Stimulated activated CD4-positive, alpha-beta T cell treated with anti-CD3 and anti-CD28 coated beads, Interleukin-4, amount 100 ng/mL, for 1 hour (primary cell): ENCODE data around the gene SLC35F2.
"Not testable (repeated sequence)": the region's sequence is repeated elsewhere in the genome, so short reads cannot be mapped to it uniquely, and the experiment has no call there.

Experiments used
- DNase-seq: peaks from one replicate; pipeline ENCODE4 v3.0.0-alpha.2; 2020

The SLC35F2 gene, protein sequence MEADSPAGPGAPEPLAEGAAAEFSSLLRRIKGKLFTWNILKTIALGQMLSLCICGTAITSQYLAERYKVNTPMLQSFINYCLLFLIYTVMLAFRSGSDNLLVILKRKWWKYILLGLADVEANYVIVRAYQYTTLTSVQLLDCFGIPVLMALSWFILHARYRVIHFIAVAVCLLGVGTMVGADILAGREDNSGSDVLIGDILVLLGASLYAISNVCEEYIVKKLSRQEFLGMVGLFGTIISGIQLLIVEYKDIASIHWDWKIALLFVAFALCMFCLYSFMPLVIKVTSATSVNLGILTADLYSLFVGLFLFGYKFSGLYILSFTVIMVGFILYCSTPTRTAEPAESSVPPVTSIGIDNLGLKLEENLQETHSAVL

DNA sequence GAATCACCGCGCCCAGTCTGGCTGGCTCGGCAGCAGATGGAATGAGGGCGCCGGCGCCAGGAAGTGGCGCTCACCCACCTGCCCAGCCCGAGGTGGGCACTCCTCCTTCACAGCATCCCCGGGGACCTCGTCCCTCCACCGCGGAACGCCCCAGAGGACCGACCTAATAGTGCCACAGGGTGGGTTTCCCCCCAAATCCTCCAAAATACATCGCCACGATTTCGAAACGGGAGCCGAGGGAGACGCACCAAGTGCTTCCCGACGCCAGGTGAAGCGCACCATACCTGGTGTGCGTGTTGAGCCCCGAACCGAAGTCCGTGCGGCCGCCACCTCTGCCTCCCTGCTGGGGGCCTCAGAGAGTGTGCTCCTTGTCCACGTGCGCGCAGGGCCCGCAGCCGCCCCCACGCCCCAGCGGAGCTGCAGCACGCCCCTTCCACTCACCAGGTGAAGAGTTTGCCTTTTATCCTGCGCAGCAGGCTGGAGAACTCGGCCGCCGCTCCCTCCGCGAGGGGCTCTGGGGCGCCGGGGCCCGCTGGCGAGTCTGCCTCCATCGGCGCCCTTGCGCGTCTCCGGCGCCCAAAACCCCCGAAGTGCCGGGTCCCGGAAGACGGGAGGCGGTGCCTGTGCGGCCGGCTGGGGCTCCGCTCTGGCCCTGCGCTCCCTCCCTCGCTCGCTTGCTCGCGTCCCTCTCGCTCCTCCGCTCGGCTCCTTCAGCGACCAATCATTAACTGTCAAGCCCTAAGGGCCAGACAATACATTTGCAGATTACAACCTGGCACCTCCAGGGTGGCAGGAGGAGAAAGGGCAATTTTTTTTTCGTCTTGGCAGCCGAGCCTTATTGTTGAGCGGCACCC is at the start of gene SLC35F2:
TSS of gene SLC35F2 (minus strand) at position 571 of the 854 bp plus-strand sequence. CDS start at position 551, 20 bp downstream.
- DNase-seq: peak; percentile 73

DNA sequence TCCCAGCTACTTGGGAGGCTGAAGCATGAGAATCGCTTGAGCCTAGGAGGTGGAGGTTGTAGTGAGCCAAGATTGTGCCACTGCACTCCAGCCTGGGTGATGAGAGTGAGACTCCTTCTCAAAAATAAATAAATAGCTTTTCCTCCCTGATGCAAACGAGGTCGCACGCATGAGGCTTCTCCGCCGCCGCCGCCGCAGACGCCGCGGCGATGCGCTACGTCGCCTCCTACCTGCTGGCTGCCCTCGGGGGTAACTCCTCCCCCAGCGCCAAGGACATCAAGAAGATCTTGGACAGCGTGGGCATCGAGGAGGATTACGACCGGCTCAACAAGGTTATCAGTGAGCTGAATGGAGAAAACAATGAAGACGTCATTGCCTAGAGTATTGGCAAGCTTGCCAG is 49.6 kb upstream of the SLC35F2 start:
- no peak for DNase-seq

DNA sequence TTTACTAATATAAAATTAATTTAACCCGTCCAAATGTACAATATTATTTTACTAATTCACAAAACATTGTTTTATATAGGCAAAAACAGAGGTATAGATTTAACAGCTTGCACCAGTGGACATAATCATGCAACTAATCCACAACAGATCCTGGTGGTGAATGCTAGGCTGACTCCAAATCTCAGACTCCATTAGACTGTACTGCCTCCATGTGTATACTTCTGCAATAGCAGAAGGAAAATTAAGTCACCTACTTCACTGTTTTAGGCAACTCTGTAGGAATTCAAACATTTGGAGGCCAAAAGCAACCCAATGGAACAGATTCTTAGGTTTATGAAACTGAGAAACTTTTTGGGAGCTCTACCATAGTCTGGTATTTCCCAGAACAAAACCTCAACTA is 39.7 kb upstream of the SLC35F2 start:
- DNase-seq: no peak

DNA sequence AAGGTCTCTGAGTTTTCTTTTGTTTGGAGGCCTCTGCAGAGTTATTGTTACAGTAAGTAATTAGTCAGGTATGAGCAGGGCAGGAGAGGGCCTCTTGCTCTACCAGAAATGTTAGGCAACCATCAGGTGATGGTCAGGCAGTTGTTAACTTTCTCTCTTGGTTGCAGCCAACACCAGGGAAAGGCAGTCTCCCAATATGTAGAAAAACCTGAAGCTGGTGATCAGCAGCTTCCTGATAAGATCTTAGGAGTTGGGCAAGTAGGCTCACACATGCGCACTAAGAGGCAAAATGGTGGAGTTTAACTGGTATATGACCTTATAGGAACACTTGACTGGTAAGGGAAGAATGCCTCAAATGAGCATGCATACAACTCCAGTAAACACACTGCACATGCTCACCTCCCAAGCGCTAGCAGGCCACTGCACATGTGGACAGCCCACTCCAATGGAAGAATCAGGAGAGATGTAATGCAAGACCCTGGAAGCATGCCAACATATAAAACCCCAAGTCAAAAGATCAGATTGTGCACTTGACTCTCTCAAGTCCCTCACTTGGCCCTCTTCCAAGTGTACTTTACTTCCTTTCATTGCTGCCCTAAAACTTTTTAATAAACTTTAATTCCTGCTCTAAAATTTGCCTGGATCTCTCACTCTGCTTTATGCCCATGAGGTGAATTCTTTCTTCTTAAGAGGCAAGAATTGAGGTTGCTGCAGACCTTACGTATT is 23.7 kb upstream of the SLC35F2 start:
- DNase-seq: no peak

DNA sequence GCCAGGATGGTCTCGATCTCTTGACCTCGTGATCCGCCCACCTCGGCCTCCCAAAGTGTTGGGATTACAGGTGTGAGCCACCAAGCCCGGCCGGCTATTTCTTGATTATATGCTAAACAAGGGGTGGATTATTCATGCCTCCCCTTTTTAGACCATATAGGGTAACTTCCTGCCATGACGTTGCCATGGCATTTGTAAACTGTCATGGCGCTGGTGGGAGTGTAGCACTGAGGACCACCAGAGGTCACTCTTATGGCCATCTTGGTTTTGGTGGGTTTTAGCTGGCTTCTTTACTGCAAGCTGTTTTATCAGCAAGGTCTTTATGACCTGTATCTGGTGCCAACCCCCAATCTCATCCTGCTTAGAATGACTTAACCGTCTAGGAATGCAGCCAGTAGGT is 22.9 kb upstream of the SLC35F2 start:
- not testable (repeated sequence) for DNase-seq

DNA sequence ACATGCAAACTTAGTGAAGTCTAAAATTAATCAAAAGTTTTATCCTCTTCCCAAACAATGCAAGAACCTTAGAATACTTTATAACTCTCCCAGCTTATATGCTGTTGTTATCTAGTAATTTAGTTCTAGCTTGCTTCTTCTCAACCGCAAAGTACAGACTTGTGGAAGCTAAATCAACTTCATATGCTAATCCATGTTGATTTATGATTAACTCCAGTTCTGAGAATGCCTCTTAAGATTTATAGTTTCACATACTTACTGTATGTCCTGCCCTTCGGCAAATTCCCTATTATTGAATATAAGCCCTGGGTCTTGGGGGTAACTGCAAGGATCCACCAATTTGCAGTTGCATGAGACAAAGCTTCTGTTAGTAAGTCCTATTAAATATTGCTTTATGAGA is 17.6 kb upstream of the SLC35F2 start:
- no peak for DNase-seq

DNA sequence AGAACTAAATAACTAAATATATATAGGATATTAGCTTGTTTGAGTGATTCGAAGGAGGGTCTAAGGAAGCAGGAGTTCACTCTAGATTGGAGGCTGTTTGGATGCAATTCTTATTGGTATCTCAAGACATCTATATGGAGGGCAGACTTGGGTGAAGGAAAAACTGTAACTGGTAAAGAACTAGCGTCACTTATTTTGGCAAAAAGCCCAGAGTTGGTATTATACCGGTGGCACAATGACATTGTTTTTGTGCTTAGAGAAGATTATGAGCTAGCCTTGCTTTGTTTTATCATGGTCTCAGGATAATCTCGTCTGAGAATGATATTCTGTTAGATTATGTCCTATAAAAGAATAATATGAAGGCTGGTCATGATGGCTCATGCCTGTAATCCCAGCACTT is 6.0 kb upstream of the SLC35F2 start:
- DNase-seq: no peak

DNA sequence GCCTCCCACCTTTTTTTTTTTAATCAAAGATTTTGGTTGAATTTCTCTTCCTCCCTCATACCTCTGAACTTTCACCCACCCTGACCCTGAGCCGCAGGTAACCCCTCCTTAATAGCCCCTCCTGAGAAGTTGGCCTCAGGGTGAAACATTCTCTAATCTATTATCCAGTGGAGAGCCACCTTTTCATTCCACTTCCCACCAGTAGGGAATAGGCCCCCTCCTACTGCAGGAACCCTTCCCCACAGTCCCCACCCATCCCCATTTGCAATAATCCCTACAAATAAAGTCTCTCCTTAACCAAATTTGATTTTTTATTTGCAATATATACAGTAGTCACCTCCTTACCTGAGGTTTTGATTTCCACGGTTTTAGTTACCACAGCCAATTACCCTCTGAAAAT is 2.1 kb upstream of the SLC35F2 start:
- no peak for DNase-seq

DNA sequence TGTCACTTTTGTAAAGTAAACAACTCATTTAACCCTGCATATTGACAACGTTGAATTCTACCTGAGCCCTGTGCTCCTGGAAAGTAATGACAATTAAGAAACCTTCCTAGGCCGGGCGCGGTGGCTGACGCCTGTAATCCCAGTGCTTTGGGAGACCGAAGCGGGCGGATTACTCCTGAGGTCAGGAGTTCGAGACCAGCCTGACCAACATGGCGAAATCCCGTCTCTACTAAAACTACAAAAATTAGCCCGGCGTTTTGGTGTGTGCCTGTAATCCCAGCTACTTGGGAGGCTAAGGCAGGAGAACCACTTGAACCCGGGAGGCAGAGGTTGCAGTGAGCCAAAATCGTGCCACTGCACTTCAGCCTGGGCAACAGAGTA is 1.6 kb upstream of the SLC35F2 start:
- not testable (repeated sequence) for DNase-seq

DNA sequence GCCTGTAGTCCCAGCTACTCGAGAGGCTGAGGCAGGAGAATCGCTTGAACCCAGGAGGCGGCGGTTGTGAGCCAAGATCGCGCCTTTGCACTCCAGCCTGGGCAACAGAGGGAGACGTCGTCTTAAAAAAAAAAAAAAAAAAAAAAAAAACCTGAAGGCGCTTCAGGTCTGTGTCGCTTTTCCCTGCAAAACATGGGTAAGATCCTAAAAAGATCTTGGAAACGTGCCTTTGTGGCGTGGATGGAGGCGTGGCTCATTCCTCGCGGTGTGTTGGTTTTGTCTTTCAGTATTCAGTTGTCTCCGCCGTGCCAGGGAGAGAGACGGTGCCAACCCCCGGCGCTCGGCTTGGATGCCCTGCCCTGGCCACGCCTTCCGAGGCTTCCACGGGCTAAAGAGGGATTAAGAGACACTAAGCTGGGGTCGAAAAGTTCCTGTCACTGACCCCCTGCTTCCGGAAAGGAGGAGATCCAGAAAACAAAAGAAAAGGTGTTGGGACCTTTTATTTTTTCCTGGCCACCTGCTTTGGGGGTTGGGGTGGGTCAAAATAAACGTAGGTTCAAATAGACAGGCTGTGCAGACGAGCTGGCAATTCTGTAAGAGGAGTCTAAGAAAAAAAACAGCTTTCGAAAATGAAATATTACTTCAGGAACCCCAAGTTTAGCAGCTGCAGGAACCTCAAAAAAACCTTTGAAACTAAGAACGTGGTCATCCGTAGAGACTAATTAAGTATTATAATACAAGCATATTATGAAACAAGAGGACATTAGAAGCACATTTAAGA is 1.1 kb upstream of the SLC35F2 start:
- DNase-seq: peak; percentile 34

DNA sequence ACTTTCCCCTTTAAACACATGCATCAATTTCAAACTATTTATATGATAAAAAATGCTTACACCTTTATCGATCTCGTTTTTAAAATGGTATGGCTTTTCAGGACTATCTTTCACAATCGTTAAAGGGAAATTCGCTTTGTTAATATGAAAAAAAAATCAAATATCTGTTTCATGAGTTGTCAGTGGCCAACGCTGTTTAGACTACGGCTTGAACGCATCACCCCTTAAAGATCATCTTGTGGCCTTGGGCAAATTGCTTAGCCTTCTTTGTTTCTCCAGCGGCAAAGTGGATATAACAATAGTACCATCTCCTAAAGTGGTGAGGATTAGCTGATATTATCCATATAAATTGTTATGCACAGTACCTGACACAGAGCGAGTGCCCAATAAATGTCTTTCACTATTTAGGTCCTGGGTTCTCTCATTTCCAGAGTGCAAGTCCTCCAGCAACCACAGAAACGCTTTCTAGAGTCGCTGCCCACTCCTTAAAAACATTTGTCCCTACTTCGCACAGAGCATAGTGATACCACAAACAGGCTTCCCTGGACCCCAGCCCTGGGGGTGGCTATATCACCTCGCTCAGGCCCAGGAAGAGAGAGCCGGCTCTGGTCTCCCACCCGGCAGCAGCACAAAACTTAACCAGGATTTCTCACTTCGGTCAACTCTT is 904 bp downstream of the SLC35F2 start:
- no peak for DNase-seq

DNA sequence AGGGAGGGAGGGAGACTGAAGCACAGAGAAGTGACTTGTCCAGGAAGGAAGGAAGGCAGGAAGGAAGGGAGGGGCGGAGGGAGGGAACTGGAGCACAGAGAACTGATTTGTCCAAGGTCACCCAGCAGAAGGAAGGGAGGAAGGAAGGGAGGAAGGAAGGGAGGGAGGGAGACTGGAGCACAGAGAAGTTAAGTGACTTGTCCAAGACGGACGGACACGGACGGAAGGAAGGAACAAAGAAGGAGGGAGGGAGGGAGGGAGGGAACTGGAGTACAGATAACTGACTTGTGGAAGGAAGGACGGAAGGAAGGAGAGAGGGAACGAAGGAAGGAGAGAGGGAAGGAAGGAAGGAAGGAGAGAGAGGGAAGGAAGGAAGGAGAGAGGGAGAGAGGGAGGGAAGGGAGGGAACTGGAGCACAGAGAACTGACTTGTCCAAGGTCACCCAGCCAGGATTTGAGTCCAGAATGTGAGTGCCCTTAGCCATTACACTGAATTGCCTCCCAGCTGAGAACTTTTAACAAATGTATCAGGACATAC is 1.5 kb downstream of the SLC35F2 start:
- no peak for DNase-seq

DNA sequence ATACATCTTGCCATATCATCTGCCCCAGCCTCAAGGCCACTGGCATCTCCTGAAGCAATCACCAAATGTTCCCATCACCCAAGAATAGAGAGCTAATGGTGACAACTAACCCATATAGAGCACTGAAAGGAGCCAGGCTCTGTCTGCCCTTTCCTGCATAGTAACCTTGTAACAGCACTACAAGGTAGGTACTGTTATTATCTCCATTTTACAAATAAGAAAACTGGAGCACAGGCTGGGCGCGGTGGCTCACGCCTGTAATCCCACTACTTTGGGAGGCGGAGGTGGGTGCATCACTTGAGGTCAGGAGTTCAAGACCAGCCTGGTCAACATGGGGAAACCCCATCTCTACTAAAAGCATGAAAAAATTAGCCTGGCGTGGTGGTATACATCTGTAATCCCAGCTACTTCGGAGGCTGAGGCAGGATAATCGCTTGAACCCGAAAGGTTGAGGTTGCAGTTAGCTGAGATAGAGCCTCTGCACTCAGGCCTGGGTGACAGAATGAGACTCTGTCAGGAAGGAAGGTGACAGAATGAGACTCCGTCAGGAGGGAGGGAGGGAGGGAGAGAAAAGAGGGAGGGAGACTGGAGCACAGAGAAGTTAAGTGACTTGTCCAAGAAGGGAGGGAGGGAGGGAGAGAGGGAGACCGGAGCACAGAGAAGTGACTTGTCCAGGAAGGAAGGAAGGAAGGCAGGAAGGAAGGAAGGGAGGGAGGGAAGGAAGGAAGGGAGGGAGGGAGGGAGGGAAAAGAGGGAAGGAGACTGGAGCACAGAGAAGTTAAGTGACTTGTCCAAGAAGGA is 2.2 kb downstream of the SLC35F2 start:
- no peak for DNase-seq

DNA sequence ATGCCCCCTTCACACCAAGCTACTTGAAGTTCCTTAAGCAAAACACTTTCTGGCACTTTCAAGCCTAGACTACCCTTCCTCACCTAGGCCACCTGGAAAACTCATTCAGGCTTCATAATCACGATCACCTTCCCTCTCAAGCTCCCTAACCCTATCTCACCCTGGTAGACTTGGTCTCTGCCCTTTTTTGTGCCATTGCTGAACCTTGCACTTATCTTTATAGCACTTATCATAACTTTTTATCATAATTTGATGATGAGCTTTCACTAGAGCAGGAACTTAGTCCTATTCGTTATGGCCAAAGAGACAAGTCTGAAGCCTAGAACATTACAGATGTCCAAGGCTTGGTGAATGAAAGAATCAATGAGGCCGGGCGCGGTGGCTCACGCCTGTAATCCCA is 5.5 kb downstream of the SLC35F2 start:
- no peak for DNase-seq

DNA sequence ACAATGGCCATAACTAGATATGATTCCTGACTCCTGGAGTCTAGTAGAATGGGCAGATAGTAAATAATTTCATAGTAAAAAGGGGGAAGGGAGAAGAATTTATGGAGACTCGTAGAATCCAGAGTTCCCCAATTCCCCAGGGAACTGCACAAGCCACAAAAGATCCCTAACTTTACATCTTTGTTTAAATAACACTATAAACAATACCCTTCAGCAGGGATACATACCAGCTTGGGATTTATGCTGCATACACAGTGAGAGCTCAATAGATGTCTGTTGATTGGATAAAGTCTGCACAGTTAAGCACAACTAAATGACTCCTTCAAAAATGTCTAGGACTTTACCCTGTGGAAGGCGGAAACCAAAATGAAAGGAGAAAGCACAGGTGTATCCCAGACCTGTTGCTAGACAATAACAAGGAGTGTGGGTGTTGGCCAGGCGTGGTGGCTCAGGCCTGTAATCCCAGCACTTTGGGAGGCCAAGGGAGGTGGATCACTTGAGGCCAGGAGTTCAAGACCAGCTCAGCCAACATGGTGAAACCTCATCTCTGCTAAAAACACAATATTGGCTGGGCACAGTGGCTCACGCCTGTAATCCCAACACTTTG is 6.8 kb downstream of the SLC35F2 start:
- no peak for DNase-seq

DNA sequence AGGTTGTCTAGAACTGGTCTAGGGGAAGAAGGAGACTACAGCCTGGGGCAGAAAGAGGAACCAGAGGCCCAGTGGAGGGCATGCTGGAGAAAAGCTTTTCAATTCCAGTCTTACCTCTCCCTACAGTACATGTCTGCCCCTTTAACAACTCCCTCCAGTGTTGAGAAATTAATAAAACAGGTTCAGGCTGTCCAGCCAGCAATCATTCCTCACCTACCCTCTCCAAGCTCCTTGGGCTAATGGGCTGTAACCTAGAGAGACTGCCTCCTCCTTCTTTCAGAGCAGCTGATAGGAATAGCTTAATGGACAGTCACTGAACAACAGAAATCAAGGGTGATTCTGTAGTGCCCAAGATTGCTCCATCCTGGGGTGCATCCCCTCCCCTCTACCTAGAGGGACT is 8.8 kb downstream of the SLC35F2 start:
- DNase-seq: no peak

DNA sequence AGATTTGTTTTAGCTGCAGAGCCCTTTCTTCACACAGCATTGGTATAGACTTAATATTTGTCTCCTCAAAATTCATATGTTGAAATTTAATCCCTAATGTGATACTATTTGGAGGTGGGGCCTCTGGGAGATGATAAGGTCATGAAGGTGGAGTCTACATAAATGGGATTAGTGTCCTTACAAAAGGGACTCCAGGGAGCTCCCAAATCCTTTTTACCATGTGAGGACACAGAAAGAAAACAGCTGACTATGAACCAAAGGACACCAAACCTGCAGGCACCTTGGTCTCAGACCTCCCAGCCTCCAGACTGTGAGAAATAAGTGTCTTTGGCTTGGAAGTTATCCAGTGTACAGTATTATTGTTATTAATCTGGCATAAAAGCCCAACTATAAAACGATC is 10.2 kb downstream of the SLC35F2 start:
- no peak for DNase-seq

DNA sequence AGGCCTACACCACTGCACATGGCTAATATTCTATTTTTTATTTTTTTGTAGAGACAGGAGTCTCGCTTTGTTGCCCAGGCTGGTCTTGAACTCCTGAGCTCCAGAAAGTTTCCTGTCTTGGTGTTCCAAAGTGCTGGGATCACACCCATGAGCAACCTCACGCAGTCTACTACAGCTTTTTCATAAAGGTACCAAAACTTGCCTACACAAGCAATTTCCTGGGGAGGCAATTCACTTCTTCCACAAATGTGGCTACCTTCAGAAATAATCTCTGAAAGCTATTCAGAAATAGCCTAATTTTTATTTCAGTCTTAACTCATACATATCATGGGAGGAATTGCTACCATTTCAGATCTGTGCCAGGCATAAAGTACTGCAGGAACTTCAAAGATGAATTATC is 11.4 kb downstream of the SLC35F2 start:
- no peak for DNase-seq

DNA sequence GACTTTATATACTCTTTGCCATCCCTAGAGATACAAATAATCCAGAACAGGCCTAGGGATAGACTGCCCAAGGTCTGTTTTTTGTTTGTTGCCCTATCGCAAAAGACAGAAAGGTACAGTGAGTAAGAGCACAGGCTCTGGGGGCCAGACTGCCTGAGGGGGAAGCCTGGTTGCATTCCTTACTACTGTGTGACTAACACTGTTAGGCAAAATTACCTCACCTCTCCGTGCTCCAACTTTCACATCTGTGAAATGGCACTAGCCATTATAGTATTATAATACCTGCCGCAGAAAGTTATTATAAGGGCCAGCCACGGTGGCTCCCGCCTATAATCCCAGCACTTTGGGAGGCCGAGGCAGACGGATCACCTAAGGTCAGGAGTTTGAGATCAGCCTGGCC is 14.5 kb downstream of the SLC35F2 start:
- DNase-seq: no peak

DNA sequence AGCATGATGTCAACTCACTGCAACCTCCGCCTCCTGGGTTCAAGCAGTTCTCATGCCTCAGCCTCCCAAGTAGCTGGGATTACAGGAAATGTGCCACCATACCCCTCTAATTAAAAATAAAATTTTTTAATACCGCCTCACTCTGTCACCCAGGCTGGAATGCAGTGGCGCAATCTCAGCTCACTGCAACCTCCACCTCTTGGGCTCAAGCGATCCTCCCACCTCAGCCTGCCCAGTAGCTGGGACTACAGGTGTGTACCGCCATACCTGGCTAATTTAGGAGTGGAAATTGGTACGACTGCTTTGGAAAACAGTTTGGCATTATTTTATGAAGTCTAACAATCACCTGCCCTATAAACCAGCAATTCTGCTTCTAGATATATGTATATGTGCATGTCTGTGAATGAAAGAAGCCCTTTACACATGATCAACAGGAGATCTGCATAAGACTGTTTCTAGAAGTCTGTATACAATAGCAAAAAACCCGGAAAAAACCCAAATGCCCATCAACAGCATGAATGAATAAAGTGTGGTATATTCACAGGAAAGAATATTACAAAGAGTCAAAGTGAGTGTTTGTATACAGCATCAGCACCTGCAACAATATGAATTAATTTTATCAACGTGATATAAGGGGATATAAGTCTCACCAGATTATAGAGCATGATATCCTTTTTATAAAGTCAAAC is 16.0 kb downstream of the SLC35F2 start:
- DNase-seq: no peak
